ENCODE data around the gene HOXD12.

HOXD12 gene

DNA sequence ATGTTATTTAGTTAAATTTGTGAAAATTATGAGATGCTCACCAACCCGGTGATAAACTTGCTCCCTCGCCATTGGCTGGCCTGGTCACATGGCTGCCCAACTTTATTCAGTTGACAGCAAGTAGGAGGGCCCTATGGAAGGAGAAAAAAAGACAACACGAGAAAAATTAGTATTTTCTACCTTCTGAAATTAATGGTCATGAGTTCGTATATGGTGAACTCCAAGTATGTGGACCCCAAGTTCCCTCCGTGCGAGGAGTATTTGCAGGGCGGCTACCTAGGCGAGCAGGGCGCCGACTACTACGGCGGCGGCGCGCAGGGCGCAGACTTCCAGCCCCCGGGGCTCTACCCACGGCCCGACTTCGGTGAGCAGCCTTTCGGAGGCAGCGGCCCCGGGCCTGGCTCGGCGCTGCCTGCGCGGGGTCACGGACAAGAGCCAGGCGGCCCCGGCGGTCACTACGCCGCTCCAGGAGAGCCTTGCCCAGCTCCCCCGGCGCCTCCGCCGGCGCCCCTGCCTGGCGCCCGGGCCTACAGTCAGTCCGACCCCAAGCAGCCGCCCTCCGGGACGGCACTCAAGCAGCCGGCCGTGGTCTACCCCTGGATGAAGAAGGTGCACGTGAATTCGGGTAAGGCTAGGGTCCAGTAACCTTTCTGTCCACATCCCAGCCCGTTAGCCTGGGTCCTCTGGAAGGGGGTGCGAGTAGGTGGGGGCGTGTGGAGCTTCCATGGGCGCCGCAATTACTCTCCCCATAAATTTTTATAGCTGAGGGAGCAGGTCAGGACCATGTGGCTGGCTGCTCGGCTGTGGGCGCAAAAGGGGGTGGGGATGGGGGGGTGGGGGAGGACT lies 52.1 kb downstream of the HOXD12 start, which contains the start of gene HOXD4:
Gene HOXD4, plus strand, starts transcription at position 109 of the 846 bp plus-strand sequence. Its CDS starts 84 bp downstream, at position 193.
- DNase-seq: no peak
